GM12878 (cell line): Measurements from ENCODE around the gene PSMD13. TPM values are rescaled to one million over a fixed set of nuclear protein-coding genes. Genes with fewer than 3 reads are reported as not detected.

Experiments
- ATF3 ChIP-seq: IDR thresholded peaks from 2 replicates; pipeline ENCODE4 v1.6.1; 2011; ENCODE audit warnings: low read depth, mild to moderate bottlenecking, low read length, moderate library complexity, borderline replicate concordance; ENCODE audit errors: extremely low read depth
- BMI1 ChIP-seq: fragments of 450-650 bp; IDR thresholded peaks from 2 replicates; pipeline ENCODE4 v1.6.1; 2016; ENCODE audit warnings: mild to moderate bottlenecking, moderate library complexity, borderline replicate concordance
- CBX3 ChIP-seq: fragments of 200-600 bp; sonication (generic); IDR thresholded peaks from 2 replicates; pipeline ENCODE4 v1.6.1; 2016; ENCODE audit warnings: low read depth, borderline replicate concordance
- DPF2 ChIP-seq: fragments of 450-650 bp; IDR thresholded peaks from 2 replicates; pipeline ENCODE4 v1.6.1; 2017; ENCODE audit warnings: mild to moderate bottlenecking
- EGR1 ChIP-seq, 2 experiments: IDR thresholded peaks; 1 replicate in 1 of 2; 2 replicates in 1 of 2; pipeline ENCODE4 v1.6.1; 2011 to 2012; ENCODE audit warnings: low read depth in 2 of 2, low read length in 2 of 2, borderline replicate concordance in 1 of 2, mild to moderate bottlenecking in 1 of 2, moderate library complexity in 1 of 2
- MEF2B ChIP-seq: fragments of 450-650 bp; IDR thresholded peaks from 2 replicates; pipeline ENCODE4 v1.6.1; 2018; ENCODE audit warnings: mild to moderate bottlenecking, moderate library complexity; ENCODE audit not compliant: partially characterized antibody, poor library complexity, severe bottlenecking
- NBN ChIP-seq: fragments of 450-650 bp; IDR thresholded peaks from 2 replicates; pipeline ENCODE4 v1.6.1; 2016
- NFYA ChIP-seq: IDR thresholded peaks from 2 replicates; pipeline ENCODE4 v1.6.1; 2011; ENCODE audit warnings: low read depth, mild to moderate bottlenecking, low read length, improper control_type of control experiment, borderline replicate concordance
- NR2C2 ChIP-seq: IDR thresholded peaks from 2 replicates; pipeline ENCODE4 v1.6.1; 2011; ENCODE audit warnings: borderline replicate concordance, low read depth; ENCODE audit not compliant: control insufficient read depth, insufficient read length
- NR2F1 ChIP-seq: fragments of 450-650 bp; conservative IDR thresholded peaks from 2 replicates; pipeline ENCODE4 v1.6.1; 2017; ENCODE audit warnings: mild to moderate bottlenecking
- POLR2AphosphoS5 ChIP-seq: IDR thresholded peaks from 2 replicates; pipeline ENCODE4 v1.6.1; 2011; ENCODE audit warnings: mild to moderate bottlenecking, low read length, inconsistent platforms
- RB1 ChIP-seq: fragments of 450-650 bp; formaldehyde crosslinking; IDR thresholded peaks from 2 replicates; pipeline ENCODE4 v1.6.1; 2017; ENCODE audit warnings: mild to moderate bottlenecking, borderline replicate concordance
- RBBP5 ChIP-seq: fragments of 200-600 bp; sonication (generic); conservative IDR thresholded peaks from 2 replicates; pipeline ENCODE4 v1.6.1; 2016
- RUNX3 ChIP-seq: IDR thresholded peaks from 2 replicates; pipeline ENCODE4 v1.6.1; 2012; ENCODE audit warnings: low read length, inconsistent platforms
- SMAD5 ChIP-seq: IDR thresholded peaks from 2 replicates; pipeline ENCODE4 v1.6.1; 2016; ENCODE audit warnings: antibody characterized with exemption, low read depth
- SMC3 ChIP-seq: IDR thresholded peaks from 2 replicates; pipeline ENCODE4 v1.6.1; 2011; ENCODE audit warnings: low read length, improper control_type of control experiment, borderline replicate concordance
- SPI1 ChIP-seq: IDR thresholded peaks from 2 replicates; pipeline ENCODE4 v1.6.1; 2011; ENCODE audit warnings: low read depth, mild to moderate bottlenecking, low read length, moderate library complexity, borderline replicate concordance; ENCODE audit not compliant: insufficient read depth
- STAT1 ChIP-seq: fragments of 450-650 bp; conservative IDR thresholded peaks from 2 replicates; pipeline ENCODE4 v1.6.1; 2014; ENCODE audit warnings: antibody characterized with exemption, mild to moderate bottlenecking
- TARDBP ChIP-seq: IDR thresholded peaks from 2 replicates; pipeline ENCODE4 v1.6.1; 2016; ENCODE audit warnings: borderline replicate concordance
- ZBED1 ChIP-seq: IDR thresholded peaks from 2 replicates; pipeline ENCODE4 v1.6.1; 2016; ENCODE audit warnings: borderline replicate concordance
- ZBTB33 ChIP-seq: fragments of 450-650 bp; IDR thresholded peaks from 2 replicates; pipeline ENCODE4 v1.6.1; 2017; ENCODE audit warnings: mild to moderate bottlenecking
- ZNF217 ChIP-seq: fragments of 450-650 bp; IDR thresholded peaks from 2 replicates; pipeline ENCODE4 v1.6.1; 2017; ENCODE audit warnings: antibody characterized with exemption, mild to moderate bottlenecking
- ZNF384 ChIP-seq: IDR thresholded peaks from 2 replicates; pipeline ENCODE4 v1.6.1; 2012; ENCODE audit warnings: low read depth, mild to moderate bottlenecking, low read length, improper control_type of control experiment, borderline replicate concordance
- polyA plus RNA-seq, 11 experiments: library from polyadenylated mRNA; depleted of rRNA in 4 of 11; unstranded in 6 of 11; stranded (reverse) in 5 of 11; fragments of >200 nt; fragmentation: Nextera tagmentation in 4 of 11; fragmentation: Illumina TruSeq in 1 of 11; extraction: Ambion mirVana in 4 of 11; extraction: Trizol in 1 of 11; gene quantifications; 1 replicate in 1 of 11; 2 replicates in 10 of 11; pipeline versions ENCODE4 v1.2.1 to v1.2.3, GENCODE V29; 2011 to 2016; ENCODE audit warnings: inconsistent platforms in 2 of 11, missing spikeins in 2 of 11, low read depth in 1 of 11
- total RNA-seq, 4 experiments: library from RNA; depleted of rRNA in 3 of 4; stranded (reverse); fragments of >200 nt in 3 of 4; fragmentation: Illumina TruSeq in 1 of 4; extraction: Trizol in 1 of 4; gene quantifications; 2 replicates each; pipeline versions ENCODE4 v1.2.1 to v1.2.3, GENCODE V29; 2013 to 2021
- TF ChIP-seq, protein P1 (sequence below): fragments of 450-650 bp; IDR thresholded peaks from 2 replicates; pipeline ENCODE4 v1.6.1; 2017; ENCODE audit warnings: mild to moderate bottlenecking, low read depth, inconsistent platforms; ENCODE audit not compliant: poor library complexity, severe bottlenecking
- TF ChIP-seq, protein P2 (sequence below), 3 experiments: IDR thresholded peaks in 2 of 3; conservative IDR thresholded peaks in 1 of 3; 2 replicates each; pipeline ENCODE4 v1.5.1; 2011; ENCODE audit warnings: low read depth in 3 of 3, low read length in 3 of 3, mild to moderate bottlenecking in 3 of 3, control low read depth in 2 of 3, moderate library complexity in 2 of 3, inconsistent platforms in 1 of 3, mixed read lengths in 1 of 3; ENCODE audit not compliant: control insufficient read depth in 2 of 3, insufficient read depth in 1 of 3; ENCODE audit errors: extremely low read depth in 1 of 3

Gene PSMD13
- total and polyA plus RNA-seq, 10 of the 15 experiments (the other 5 are each of a cell fraction or from before 2014, with no cell fraction given), result 141 to 303 (median 177) TPM

GRCh38 chr11:288478-289397 is 52.0 kb downstream of the PSMD13 start, which contains the start of gene PGGHG (continued):
- TF ChIP-seq NR2F1 (peak; percentile 52), ZBED1 (no peak), SPI1 (no peak), MEF2B (no peak), EGR1 (IDR thresholded peaks at IDR 0.05; ENCODE audit: borderline replicate concordance in 1 of 2, low read depth in 2 of 2, low read length in 2 of 2) (peak in 1 of 2 experiments; percentile 90; a peak in 2 of 3 replicates), SMAD5 (no peak), RBBP5 (no peak), BMI1 (no peak), ATF3 (no peak), STAT1 (no peak), ZNF217 (0 out of 2 replicates have a peak, but pooled peaks have one; percentile 38), ZBTB33 (no peak), TARDBP (no peak), RUNX3 (no peak), SMC3 (no peak), NBN (no peak), NR2C2 (no peak), NFYA (no peak), CBX3 (no peak), POLR2AphosphoS5 (0 out of 2 replicates have a peak, but pooled peaks have one; percentile 31), ZNF384 (no peak), DPF2 (peak; percentile 51; the same call in 1 of the 2 replicates), RB1 (peak; percentile 25; the same call in 1 of the 2 replicates)
- TF ChIP-seq, protein P1, sequence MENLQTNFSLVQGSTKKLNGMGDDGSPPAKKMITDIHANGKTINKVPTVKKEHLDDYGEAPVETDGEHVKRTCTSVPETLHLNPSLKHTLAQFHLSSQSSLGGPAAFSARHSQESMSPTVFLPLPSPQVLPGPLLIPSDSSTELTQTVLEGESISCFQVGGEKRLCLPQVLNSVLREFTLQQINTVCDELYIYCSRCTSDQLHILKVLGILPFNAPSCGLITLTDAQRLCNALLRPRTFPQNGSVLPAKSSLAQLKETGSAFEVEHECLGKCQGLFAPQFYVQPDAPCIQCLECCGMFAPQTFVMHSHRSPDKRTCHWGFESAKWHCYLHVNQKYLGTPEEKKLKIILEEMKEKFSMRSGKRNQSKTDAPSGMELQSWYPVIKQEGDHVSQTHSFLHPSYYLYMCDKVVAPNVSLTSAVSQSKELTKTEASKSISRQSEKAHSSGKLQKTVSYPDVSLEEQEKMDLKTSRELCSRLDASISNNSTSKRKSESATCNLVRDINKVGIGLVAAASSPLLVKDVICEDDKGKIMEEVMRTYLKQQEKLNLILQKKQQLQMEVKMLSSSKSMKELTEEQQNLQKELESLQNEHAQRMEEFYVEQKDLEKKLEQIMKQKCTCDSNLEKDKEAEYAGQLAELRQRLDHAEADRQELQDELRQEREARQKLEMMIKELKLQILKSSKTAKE, result no peak
- TF ChIP-seq, protein P2, sequence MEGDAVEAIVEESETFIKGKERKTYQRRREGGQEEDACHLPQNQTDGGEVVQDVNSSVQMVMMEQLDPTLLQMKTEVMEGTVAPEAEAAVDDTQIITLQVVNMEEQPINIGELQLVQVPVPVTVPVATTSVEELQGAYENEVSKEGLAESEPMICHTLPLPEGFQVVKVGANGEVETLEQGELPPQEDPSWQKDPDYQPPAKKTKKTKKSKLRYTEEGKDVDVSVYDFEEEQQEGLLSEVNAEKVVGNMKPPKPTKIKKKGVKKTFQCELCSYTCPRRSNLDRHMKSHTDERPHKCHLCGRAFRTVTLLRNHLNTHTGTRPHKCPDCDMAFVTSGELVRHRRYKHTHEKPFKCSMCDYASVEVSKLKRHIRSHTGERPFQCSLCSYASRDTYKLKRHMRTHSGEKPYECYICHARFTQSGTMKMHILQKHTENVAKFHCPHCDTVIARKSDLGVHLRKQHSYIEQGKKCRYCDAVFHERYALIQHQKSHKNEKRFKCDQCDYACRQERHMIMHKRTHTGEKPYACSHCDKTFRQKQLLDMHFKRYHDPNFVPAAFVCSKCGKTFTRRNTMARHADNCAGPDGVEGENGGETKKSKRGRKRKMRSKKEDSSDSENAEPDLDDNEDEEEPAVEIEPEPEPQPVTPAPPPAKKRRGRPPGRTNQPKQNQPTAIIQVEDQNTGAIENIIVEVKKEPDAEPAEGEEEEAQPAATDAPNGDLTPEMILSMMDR (IDR thresholded peaks at IDR 0.05 in 2 of 3, conservative IDR thresholded peaks at IDR 0.05 in 1 of 3; ENCODE audit: control insufficient read depth in 2 of 3, extremely low read depth in 1 of 3, insufficient read depth in 1 of 3, low read depth in 3 of 3, low read length in 3 of 3), result no peak
